SKM-1 treated with dmso at 0.1 percent for 144 hours (cell line): ENCODE measurements around the gene LITAF.
"Not testable (repeated sequence)": the region's sequence is repeated elsewhere in the genome, so short reads cannot be mapped to it uniquely, and the experiment has no call there.

Source experiments
- DNase-seq: peaks from one replicate; lab custom pipeline; 2025; ENCODE audit not compliant: unreplicated experiment; lab: John Stamatoyannopoulos, UW

LITAF gene

DNA sequence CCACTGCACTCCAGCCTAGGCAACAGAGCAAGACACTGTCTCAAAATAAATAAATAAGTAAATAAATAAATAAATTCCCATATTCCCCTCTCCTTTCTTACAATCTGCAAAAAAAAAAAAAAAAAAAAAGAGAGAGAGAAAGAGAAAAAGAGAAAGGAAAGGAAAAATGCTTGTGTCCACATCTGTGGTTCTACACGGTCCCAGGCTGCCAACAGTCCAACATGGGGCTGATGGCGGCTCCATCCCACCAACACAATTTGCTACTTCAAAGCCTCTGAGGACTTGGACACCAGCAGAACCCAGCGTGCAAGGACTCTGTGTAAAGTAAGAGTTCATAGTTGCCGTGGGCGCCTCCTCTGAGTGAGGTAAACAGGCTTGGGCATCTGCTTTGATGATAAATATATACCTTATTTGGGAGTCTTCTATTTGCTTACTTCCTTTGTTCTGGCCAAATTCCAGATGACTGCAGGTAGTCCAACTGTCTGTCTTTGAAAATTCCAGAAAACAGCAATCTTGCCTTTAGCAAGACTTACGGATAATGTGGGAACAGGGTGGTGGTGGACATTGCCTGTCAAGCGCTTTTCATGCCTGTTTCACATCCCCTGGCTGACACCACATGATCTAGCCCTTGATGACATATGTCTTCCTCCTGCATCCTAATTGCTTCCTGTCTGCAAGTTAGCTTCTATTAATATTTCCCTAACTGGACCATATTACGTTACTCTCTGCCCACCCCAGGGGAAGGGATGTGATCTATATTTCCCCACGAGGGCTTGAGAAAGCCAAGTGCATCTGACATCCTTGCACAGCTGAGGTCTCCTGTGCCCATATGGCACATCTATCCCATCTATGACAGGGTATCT, 10.1 kb downstream of the LITAF start:
- DNase-seq, result no peak

DNA sequence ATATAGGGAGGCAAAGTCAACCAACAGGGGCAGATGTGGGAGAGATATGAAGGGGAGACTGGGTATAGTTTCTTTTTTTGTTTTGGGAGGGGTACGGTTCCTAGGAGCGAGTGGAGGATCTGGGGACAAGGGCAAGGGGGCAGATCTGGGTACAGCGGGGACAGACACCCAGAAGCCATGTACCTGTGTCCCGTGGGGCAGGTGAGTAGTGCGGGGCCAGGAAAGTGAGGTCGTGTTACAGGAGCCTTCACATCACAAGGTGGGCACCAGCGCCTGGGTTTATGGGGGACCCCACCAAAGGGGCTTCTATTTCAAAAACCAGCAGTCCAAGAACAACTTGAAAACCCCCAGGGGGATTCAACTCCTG, 11.5 kb downstream of the LITAF start:
- DNase-seq, result no peak

DNA sequence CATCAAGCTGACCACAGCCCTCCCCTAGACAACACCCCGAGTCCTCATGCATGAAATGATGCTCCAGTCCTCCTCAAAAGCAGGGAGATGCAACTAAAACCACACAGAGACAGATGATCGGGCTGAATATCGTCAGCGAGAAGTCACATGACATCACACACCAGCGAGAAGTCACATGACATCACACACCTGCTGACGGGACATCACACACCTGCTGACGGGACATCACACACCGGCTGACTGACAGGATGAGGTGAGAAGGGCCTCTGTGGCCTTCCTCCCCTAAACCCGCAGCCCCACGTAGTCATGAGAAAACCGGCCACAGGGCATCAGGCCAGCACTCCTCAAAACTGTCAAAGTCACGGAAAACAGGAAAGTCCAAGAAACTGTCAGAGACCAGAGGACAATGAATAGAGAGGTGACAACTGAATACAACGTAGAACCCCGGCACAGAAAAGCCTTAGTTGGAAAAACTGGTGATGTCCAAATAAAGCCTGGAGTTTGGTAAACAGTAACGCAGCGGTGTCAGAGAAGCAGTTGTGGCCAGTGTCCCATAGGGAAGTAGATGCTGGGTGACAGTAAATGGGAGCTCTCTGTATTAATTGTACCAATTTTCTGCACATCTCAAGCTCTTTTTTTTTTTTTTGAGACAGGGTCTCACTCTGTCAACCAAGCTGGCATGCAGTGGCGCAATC, 14.3 kb downstream of the LITAF start:
- no peak for DNase-seq

DNA sequence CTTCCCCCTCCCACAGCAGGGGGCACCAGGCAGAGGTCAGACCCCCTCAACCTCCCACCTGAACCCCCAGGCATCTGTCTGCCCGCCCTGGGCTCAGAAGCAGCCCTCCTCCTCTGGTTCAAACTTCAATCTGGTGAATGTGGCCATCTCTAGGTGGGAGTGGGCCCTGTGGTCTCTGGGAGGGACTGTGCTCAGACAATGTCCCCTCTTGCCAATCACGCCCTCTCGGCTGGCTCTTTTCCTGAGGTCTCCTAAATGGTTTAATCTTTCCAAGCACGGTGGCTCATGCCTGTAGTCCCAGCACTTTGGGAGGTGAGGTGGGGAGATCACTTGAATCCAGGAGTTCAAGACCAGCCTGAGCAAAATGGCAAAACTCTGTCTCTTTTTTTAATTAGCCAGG, 15.2 kb downstream of the LITAF start:
- no peak for DNase-seq

DNA sequence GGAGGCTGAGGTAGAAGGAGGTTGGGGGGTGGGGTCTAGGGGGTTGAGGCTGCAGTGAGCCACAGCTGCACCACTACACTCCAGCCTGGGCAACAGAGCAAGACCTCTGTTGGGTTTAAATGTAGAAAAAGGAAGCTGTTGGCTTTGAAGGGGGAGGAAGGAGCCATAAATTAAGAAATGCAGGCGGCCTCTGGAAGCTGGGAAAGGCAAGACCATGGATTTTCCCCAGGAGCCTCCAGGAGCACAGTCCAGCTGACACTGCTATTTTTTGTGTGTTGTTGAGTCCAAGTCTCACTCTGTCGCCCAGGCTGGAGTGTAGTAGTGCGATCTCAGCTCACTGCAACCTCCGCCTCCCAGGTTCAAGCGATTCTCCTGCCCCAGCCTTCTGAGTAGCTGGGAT, 15.9 kb downstream of the LITAF start:
- no peak for DNase-seq

DNA sequence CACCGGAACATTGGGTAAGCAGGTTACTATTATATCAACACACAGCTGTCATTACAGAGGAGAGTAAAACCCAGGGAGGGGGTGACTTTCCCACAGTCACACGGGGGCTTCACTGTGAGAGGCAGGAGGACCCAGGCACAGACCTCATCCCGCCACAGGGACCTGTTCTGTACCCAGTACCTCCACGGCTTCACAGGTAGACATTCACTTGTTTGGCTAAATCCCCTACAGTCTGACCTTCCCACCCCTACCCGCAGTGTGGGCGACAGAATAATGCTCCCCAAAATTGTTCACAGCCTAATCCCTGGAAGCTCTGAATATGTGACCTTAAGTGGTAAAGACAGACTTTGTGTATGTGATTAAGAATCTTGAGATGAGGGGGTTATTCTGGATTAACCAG, 16.5 kb downstream of the LITAF start:
- no peak for DNase-seq

DNA sequence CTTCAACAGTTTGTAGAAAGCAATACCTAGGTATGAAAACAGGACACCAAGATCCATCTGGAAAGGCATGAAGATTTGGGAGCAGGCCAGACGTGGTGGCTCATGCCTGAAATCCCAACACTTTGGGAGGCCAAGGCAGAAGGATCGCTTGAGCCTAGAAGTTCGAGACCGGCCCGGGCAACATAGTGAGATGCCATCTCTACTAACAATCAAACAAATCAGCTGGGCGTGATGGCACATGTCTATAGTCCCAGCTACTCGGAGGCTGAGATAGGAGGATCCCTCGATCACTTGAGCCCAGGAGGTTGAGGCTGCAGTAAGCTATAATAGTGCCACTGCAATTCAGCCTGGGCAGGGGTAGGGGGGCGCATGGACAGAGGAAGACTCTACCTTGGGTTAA, 20.3 kb downstream of the LITAF start:
- DNase-seq, result no peak

DNA sequence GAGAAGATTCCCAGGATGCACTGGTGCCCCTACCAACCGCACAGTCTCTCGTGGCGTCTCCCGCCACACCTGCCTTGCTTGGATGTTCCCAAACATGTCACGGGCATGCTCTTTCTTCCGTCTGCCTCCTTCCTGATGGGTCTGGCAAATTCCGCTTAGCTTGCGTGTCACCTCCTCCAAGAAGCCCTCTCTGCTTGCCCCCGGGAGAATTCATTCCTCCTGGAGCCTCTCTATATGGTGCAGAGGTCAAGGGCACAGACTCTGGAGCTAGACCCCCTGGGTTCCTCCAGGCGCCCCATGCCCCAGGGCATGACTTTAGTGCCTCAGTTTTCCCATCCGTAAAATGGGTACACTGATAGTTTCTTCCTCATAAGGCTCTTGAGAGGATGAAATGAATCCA, 21.1 kb downstream of the LITAF start:
- no peak for DNase-seq

DNA sequence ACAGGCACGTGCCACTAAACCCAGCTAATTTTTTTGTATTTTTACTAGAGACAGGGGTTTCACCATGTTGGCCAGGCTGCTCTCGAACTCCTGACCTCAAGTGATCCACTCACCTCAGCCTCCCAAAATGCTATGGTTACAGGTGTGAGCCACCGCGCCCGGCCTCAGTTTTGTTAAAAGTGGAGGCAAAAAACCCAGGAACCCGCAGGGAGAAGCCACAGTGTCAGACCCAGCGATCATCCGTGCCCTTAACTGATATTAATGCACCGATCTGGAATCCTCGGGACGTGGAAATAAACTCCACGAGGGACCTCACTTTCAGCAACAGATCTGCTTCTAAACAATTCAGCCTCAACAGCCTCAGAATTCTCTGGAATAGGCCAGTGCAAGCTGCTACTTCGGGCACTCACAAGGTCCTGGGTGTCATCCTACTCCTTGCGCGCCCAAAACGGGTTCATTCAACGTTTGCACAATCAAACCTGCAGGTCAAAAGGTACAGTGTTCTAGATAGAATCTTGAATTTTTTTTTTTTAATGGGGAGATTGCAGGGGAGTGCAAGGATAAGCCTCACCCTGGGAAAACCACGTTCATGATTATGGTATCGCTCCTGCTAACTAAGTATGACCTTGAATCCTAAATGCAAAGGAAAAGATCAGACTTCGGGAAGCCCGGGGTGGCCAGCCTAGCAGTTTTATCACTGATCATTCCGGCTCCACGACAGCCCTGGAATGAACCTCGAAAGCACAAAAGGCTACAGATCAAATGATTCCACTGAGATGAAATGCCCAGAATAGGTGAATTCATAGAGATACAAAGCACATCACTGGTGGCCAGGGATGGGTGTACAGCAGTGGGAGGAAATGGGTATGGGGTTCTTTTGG, 22.4 kb downstream of the LITAF start:
- DNase-seq, result no peak

DNA sequence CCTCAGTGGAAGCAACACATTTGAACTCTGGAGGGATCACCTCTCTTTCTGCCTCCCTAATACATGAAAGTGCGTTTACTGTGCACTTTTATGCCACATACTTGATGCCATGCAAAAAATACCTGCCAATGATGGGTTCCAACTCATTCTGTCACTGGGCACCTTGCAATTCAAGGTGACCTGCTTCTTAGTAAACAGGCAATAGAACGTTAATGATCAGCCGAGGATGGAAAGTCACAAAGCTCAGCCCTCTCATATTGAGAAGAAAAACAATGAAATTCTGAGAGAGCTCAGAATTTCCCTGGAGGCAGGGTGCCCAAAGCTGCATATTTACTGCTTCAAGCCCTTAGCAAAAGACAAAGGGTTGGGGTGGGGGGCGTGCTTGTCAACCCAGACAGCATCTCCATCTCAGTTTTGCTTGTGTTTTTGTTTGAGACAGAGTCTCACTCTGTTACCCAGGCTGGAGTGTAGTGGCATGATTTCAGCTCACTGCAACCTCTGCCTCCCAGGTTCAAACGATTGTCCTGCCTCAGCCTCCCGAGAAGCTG, 23.2 kb downstream of the LITAF start:
- DNase-seq, result no peak

DNA sequence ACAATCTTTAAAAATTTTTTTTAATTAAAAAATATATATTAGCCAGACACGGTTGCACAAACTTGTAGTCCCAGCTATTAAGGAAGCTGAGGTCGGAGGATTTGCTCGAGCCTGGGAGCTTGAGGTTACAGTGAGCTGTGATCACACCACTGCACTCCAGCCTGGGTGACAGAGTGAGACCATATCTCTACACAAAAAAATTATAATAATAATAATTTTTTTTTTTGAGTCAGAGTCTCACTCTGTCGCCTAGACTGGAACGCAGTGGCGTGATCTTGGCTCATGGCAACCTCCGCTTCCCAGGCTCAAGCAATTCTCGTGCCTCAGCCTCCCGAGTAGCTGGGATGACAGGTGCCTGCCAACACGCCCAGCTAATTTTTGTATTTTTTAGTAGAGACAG, 23.8 kb downstream of the LITAF start:
- no peak for DNase-seq

DNA sequence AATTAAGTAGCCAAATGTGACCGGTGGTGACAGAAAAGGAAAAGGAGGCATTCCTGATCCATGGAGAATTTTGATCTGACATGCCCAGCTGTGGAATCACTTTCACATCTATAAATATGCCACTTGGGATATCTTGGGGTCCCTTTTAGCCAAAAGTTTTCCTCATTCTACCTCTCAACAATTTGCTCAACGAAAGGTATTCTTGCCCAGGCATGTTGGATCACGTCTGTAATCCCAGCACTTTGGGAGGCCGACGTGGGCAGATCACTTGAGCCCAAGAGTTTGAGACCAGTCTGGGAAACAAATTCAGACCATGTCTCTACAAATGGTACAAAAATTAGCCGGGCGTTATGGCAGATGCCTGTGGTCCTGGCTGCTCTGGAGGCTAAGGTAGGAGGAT, 24.3 kb downstream of the LITAF start:
- DNase-seq, result no peak

DNA sequence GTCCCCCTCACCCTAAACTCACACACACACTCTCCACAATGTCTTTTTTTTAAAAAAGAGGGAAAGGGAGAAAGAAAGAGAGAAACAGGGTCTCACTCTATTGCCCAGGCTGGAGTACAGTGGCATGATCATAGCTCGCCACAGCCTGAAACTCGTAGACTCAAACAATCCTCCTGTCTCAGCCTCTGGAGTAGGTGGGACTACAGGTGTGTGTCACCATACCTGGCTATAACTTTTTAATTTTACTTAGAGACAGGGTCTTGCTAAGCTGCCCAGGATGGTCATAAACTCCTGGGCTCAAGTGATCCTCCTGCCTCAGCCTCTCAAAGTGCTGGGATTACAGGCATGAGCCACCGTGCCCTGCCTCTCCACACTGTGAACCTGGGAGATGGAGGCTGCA, 24.9 kb downstream of the LITAF start:
- DNase-seq, result no peak

DNA sequence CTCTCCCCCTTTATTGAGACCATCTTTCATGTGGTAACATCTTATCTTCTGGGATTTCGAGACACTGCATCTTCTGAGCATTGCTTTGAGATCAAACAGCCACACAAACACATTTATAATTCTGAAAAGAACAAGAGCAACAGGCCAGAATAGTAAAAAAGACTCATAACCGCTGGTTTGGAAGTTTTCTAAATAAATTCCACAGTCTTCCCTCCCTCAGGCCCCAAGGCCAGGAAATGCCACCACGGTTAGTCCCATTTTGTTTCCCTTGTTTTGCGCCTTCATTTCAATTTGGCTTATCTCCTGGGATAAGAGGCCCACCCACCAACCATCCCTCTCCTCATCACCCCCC, 25.3 kb downstream of the LITAF start:
- no peak for DNase-seq

DNA sequence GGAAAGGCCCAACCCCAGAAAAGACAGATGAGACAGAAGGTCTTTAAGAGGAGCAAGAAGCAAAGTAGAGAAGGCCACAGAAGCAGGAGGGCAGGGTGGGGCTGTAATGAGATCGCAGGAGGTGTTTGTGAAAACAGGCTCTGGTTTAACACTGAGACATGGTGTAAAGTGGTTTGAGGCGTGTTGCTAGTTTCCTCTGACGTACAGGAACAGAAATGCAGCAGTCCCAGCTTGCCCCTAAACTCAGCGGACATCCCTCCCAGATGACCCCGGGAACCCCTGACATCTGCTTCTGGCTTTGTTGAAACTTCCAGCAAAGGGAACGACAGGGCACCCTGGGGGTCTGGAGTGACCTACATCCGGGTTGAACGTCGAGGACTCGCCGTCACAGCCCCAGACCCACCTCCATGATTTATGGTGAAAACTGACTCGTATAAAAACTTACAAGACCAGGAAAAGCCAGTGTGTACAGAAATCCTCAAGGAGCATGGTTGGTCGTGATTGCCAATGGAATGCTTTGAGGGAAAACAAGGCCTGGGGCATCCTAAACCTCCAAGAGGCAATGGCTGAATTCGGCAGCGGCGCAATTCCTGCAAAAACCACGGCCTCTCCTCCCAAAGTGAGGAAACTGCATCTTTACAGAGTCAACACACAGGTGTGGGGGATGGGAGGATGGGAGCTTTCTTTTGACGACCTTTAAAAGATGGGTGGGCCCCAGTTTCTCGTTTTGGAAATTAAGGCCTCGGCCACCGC, 25.8 kb downstream of the LITAF start:
- no peak for DNase-seq

DNA sequence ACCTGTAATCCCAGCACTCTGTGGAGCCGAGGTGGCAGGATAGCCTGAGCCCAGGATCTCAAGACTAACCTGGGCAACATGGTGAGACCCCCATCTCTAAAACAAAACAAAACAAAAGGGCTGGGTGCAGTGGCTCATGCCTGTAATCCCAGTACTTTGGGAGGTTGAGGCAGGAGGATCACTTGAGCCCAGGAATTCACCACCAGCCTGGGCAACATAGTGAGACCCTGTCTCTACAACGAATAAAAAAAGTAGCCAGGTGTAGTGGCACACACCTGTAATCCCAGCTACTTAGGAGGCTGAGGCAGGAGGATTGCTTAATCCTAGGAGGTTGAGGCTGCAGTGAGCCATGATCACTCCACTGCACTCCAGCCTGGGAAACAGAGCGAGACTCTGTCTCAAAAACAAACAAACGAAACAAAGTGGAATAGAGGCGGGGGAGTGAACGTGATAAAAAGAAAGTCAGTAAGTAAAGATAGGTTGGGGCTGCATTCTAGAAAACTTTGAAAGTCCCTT, 28.4 kb downstream of the LITAF start:
- not testable (repeated sequence) for DNase-seq

DNA sequence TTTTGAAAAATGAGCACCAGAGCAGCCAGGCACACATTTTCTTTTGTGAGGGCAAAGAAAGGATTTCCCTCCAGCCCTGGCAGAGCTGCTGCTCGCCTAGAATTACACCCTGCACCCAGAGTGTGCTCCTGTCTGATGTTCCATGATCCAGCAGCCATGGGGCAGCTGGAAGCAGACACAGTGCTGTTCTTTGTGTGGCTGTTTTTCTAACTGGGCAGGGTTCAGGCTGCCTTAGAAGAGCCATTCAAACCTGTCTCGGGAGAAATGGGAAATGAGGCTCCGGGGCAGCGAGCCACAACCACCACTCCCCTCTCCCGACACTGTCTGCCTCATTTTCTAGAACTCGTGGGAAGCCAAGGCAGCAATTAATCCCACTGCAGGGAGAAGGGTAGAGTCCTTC, 28.9 kb downstream of the LITAF start:
- DNase-seq, result no peak

DNA sequence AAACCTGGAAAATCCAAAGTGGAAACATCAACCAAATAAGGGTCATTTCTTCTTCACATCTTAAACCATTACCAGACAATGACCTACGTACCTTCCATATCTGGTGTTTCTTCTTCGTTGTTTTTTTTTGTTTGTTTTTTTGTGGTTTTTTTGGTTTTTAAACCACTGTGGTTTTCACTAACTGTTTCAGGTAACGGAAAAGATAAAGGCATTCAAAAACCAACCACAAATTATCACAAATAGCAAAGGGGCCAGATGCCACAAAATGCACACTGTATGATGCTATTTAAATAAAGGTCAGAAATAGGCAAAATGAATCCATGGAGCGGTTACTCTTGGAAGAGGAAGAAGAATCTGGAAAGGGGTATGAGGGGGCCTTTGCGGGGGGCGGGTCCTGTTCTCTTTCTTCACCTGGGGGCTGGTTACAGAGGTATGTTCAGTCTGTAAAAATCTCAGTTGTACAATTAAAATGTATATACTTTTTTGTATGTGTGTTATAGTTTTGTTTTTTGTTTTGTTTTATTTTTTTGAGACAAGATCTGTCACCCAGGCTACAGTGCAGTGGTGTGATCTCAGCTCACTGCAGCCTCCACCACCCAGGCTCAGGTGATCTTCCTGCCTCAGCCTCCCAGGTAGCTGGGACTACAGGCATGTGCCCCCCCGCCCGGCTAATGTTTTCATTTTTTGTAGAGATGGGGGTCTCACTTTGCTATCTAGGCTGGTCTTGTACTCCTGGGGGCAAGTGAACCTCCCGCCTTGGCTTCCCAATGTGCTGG, 29.6 kb downstream of the LITAF start:
- no peak for DNase-seq

DNA sequence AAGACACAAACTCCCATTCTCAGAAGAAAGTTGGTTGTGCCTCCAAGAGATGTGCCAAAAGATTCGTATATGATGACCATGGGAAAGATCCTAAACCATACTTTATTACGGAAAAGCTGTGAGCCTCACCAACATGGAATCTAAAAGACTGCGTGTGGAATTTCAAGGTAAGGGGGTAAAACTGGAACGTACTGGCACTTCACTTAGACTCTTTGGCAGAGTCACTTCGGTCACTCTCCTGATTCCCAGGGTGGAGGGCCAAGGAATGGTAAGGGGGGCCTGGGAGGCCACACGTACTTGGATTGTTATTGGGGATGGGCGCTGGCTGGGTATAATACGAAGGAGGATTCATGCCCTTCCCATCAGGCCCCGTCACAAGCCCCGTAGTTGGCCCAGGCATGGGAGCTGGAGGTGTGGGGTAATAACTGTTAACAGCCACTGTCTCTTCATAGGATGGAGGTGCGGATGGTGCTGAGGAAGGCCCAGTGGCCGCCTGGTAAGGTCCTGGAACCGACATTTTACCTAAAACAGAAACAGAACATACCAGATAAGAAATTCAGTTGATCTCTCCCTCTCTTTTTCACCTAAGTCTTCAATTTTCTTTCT, 30.4 kb downstream of the LITAF start:
- no peak for DNase-seq
